Lower leg skin (tissue), 4 donors: ENCODE measurements around the gene DNAH9. TPM values are rescaled to one million over a fixed set of nuclear protein-coding genes. Genes with fewer than 3 reads are reported as not detected.

Source experiments
- DNase-seq, 2 donors: peaks; one replicate each; pipeline ENCODE4 v3.0.0-alpha.2; 2019; ENCODE audit warnings: low spot score in 2 of 2
- H3K4me3 ChIP-seq: fragments of 200-600 bp; sonication (generic); 2 replicates; pipeline ENCODE4 v1.5.1; 2017; ENCODE audit warnings: mild to moderate bottlenecking, low read depth; ENCODE audit not compliant: poor library complexity, severe bottlenecking
- POLR2A ChIP-seq, 2 donors: fragments of 450-650 bp; IDR thresholded peaks; one replicate each; pipeline ENCODE4 v1.6.1; 2016 to 2017; ENCODE audit warnings: antibody characterized with exemption in 2 of 2, mild to moderate bottlenecking in 1 of 2, moderate library complexity in 1 of 2
- WGBS, 2 donors: methylation state at CpG; one replicate each; pipeline ENCODE4 v1.1.5; 2018; 5-methylcytosine and 5-hydroxymethylcytosine counted together
- intact Hi-C: fragments of 100-400 bp; cut with DNase I; formaldehyde crosslinking; loops from one replicate; pipeline ENCODE4 v1.15.0; 2023; ENCODE audit warnings: low total_unique reads
- total RNA-seq, 4 donors: library from RNA; depleted of rRNA; stranded (reverse); fragments of >200 nt; gene quantifications; one replicate each; pipeline ENCODE4 v1.1.0, GENCODE V29; 2016
- TF ChIP-seq, protein P1 (sequence below), 3 donors: fragments of 450-650 bp; IDR thresholded peaks; one replicate each; pipeline ENCODE4 v1.5.1; 2016; ENCODE audit warnings: antibody characterized with exemption in 3 of 3, mild to moderate bottlenecking in 3 of 3, moderate library complexity in 2 of 3

The DNAH9 gene
- total RNA-seq, 4 donors from 2014 or later: 1.9 to 2.6 (median 2.3) TPM

DNA sequence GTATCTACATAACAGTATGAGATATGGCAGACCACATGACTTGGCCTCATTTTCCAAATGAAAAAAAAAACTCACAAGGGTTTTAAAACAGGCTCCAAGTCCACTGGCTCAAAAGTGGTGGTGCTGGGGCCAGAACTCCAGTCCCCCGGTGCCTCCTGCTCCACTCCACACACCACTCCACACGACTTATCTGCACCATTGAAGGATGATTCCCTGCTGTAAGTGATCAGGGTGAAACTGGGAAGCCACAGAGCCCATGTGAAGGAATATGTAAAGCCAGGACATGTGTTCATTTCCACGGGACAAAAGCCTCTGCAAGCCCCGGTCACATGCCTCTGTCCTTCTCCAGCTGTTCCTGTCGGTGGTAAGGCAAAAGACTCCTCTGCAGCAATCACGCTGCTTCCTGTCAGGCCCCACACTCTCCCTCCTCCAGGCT lies 301.8 kb downstream of the DNAH9 start:
- intact Hi-C loops: no loop called here
- WGBS, 2 donors: 40 to 41% methylated on average over 6 of the region's 6 CpGs
- peak in 1 of 2 donors; percentile 49 for DNase-seq

GRCh38 chr17:11900655-11901054 lies 302.4 kb downstream of the DNAH9 start:
- H3K4me3 ChIP-seq: no peak overlapping the region
- DNase-seq: no peak
- intact Hi-C loops: no loop called here
- 81 to 87% methylated on average over 3 of the region's 3 CpGs for WGBS, 2 donors
- TF ChIP-seq, protein P1, sequence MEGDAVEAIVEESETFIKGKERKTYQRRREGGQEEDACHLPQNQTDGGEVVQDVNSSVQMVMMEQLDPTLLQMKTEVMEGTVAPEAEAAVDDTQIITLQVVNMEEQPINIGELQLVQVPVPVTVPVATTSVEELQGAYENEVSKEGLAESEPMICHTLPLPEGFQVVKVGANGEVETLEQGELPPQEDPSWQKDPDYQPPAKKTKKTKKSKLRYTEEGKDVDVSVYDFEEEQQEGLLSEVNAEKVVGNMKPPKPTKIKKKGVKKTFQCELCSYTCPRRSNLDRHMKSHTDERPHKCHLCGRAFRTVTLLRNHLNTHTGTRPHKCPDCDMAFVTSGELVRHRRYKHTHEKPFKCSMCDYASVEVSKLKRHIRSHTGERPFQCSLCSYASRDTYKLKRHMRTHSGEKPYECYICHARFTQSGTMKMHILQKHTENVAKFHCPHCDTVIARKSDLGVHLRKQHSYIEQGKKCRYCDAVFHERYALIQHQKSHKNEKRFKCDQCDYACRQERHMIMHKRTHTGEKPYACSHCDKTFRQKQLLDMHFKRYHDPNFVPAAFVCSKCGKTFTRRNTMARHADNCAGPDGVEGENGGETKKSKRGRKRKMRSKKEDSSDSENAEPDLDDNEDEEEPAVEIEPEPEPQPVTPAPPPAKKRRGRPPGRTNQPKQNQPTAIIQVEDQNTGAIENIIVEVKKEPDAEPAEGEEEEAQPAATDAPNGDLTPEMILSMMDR (IDR thresholded peaks at IDR 0.05): no peak
- no peak for TF ChIP-seq POLR2A (IDR thresholded peaks at IDR 0.05)

More for the DNA sequence above, 301.8 kb downstream of the DNAH9 start:
- TF ChIP-seq, protein P1 (IDR thresholded peaks at IDR 0.05): no peak
- no peak for TF ChIP-seq POLR2A (IDR thresholded peaks at IDR 0.05)
- no peak overlapping the region for H3K4me3 ChIP-seq

DNA sequence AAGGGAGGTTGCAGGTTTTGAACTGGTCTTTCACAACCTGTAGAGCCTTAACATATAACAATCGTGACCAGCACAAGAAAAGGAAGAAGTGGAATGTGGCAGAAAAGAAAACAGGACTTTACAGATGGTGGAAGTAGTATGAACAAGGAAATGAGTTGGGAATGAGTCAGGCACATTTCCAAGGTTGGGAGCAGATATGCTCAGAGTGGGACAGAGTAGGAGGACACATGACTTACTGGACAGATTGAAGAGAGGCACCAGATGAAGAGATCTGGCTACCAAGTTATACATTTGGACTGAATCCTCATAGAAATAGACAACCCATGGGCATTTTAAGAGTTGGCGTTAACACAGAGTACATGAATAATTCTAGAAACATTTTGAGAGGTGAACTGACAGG lies 303.7 kb downstream of the DNAH9 start:
- DNase-seq: no peak
- TF ChIP-seq POLR2A (IDR thresholded peaks at IDR 0.05): no peak
- TF ChIP-seq, protein P1 (IDR thresholded peaks at IDR 0.05): no peak
- intact Hi-C loops: no loop called here
- WGBS, 2 donors: 88 to 89% methylated on average over 2 of the region's 2 CpGs
- no peak overlapping the region for H3K4me3 ChIP-seq

- no peak for TF ChIP-seq POLR2A (IDR thresholded peaks at IDR 0.05)
- TF ChIP-seq, protein P1 (IDR thresholded peaks at IDR 0.05): no peak
- intact Hi-C loops: no loop called here
Measured at GRCh38 chr17:11908711-11909146, 310.5 kb downstream of the DNAH9 start.

GRCh38 chr17:11909348-11909747 lies 311.1 kb downstream of the DNAH9 start:
- TF ChIP-seq, protein P1 (IDR thresholded peaks at IDR 0.05): no peak
- TF ChIP-seq POLR2A (IDR thresholded peaks at IDR 0.05): no peak
- intact Hi-C loops: no loop called here
- H3K4me3 ChIP-seq: no peak overlapping the region
- no peak for DNase-seq
- 63 to 87% methylated on average over 5 of the region's 5 CpGs for WGBS, 2 donors

More at GRCh38 chr17:11908711-11909146, 310.5 kb downstream of the DNAH9 start:
- H3K4me3 ChIP-seq: no peak overlapping the region
- no peak for DNase-seq
- 55 to 56% methylated on average over 7 of the region's 7 CpGs for WGBS, 2 donors

DNA sequence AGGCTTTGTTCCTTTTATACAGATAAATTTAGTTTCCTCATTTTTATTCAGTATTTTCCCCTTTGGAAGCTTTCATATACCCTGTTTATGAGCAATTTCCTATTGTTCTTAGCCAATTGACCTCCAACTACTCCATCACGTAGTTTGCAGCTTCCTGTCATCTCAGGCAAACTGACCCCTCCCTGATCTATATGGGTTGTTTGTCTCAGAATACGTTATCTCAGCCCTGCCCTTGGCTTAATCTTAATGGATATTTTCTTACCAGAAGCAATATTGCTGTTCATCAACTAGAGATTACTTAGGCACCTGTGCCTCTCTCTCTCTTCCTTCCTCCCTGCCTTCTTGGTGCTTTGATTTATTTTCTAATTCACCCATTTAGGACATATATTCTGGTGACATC lies 317.8 kb downstream of the DNAH9 start:
- H3K4me3 ChIP-seq: no peak overlapping the region
- WGBS, 2 donors: 21 to 33% methylated on average over 2 of the region's 2 CpGs
- no peak for DNase-seq
- TF ChIP-seq, protein P1 (IDR thresholded peaks at IDR 0.05): no peak
- no peak for TF ChIP-seq POLR2A (IDR thresholded peaks at IDR 0.05)
- intact Hi-C loops: no loop called here
